GM23338 (cell line): ENCODE results near the gene DGAT2. TPM values are rescaled to one million over a fixed set of nuclear protein-coding genes. Genes with fewer than 3 reads are reported as not detected.

Experiments
- ATAC-seq: fragments of 200-7000 bp; cut with Tn5 transposase; 3 replicates; pipeline ENCODE4 v1.9.1; 2020
- DNase-seq: peaks from one replicate; pipeline ENCODE4 v3.0.0-alpha.2; 2015; ENCODE audit warnings: low spot score
- H2AFZ ChIP-seq: fragments of 200-600 bp; sonication (generic); 2 replicates; pipeline ENCODE4 v1.8.0; 2016; ENCODE audit warnings: antibody characterized with exemption, mild to moderate bottlenecking, moderate library complexity
- H3F3A ChIP-seq: fragments of 200-600 bp; sonication (generic); replicated peaks from 2 replicates; pipeline ENCODE4 v1.8.0; 2017; ENCODE audit warnings: antibody characterized with exemption, mixed run types, low read depth
- H3K27ac ChIP-seq: fragments of 200-600 bp; sonication (generic); 2 replicates; pipeline ENCODE4 v1.6.1; 2016; ENCODE audit warnings: low read depth
- H3K27me3 ChIP-seq: fragments of 200-600 bp; sonication (generic); 2 replicates; pipeline ENCODE4 v1.8.0; 2016; ENCODE audit warnings: mild to moderate bottlenecking, mixed run types, moderate library complexity; ENCODE audit not compliant: insufficient read depth
- H3K36me3 ChIP-seq: fragments of 200-600 bp; sonication (generic); 2 replicates; pipeline ENCODE4 v1.8.0; 2016; ENCODE audit warnings: mild to moderate bottlenecking; ENCODE audit not compliant: insufficient read depth
- H3K4me1 ChIP-seq: fragments of 200-600 bp; sonication (generic); 2 replicates; pipeline ENCODE4 v1.8.0; 2016; ENCODE audit warnings: mild to moderate bottlenecking, moderate library complexity; ENCODE audit not compliant: insufficient read depth
- H3K4me2 ChIP-seq: fragments of 200-600 bp; sonication (generic); 2 replicates; pipeline ENCODE4 v1.7.1; 2017; ENCODE audit warnings: mixed run types
- H3K4me3 ChIP-seq: fragments of 200-600 bp; sonication (generic); 2 replicates; pipeline ENCODE4 v1.6.1; 2016; ENCODE audit warnings: mixed run types
- H3K79me2 ChIP-seq: fragments of 200-600 bp; sonication (generic); replicated peaks from 2 replicates; pipeline ENCODE4 v1.8.0; 2017; ENCODE audit warnings: mild to moderate bottlenecking; ENCODE audit not compliant: insufficient read depth
- H3K9me2 ChIP-seq: fragments of 200-600 bp; sonication (generic); 2 replicates; pipeline ENCODE4 v1.8.0; 2017; ENCODE audit not compliant: insufficient read depth
- H4K20me1 ChIP-seq: fragments of 200-600 bp; sonication (generic); replicated peaks from 2 replicates; pipeline ENCODE4 v1.8.0; 2017; ENCODE audit warnings: mild to moderate bottlenecking; ENCODE audit not compliant: insufficient read depth
- H3K27ac Mint-ChIP-seq: 2 replicates; pipeline ENCODE4 v1.8.0; 2020; ENCODE audit warnings: inconsistent platforms, mild to moderate bottlenecking, moderate library complexity, mixed read lengths
- H3K27me3 Mint-ChIP-seq: 3 replicates; pipeline ENCODE4 v1.8.0; 2022; ENCODE audit warnings: low read depth, mild to moderate bottlenecking, moderate library complexity, mixed read lengths, inconsistent platforms; ENCODE audit not compliant: insufficient read depth, poor library complexity
- H3K36me3 Mint-ChIP-seq: 3 replicates; pipeline ENCODE4 v1.8.0; 2021; ENCODE audit warnings: low read depth, mild to moderate bottlenecking, inconsistent platforms, moderate library complexity, mixed read lengths
- H3K4me1 Mint-ChIP-seq: 3 replicates; pipeline ENCODE4 v1.8.0; 2020; ENCODE audit warnings: mild to moderate bottlenecking, inconsistent platforms, mixed read lengths
- H3K4me3 Mint-ChIP-seq: 3 replicates; pipeline ENCODE4 v1.8.0; 2021; ENCODE audit warnings: moderate library complexity, mild to moderate bottlenecking, inconsistent platforms, mixed read lengths
- H3K9me3 Mint-ChIP-seq: 3 replicates; pipeline ENCODE4 v1.8.0; 2020; ENCODE audit warnings: moderate library complexity, mild to moderate bottlenecking, inconsistent platforms, mixed read lengths
- CREB1 ChIP-seq: fragments of 250-450 bp; sonication (Bioruptor Pico); IDR thresholded peaks from 2 replicates; pipeline ENCODE4 v1.5.0; 2020; ENCODE audit warnings: low read depth, mild to moderate bottlenecking, moderate library complexity
- EZH2 ChIP-seq: fragments of 200-600 bp; sonication (generic); IDR thresholded peaks from one replicate; pipeline ENCODE4 v1.8.0; 2017; ENCODE audit warnings: antibody characterized with exemption, mild to moderate bottlenecking, low read depth; ENCODE audit not compliant: unreplicated experiment
- EZH2phosphoT487 ChIP-seq: fragments of 200-600 bp; sonication (generic); IDR thresholded peaks from one replicate; pipeline ENCODE4 v1.8.1; 2018; ENCODE audit warnings: antibody characterized with exemption; ENCODE audit not compliant: unreplicated experiment
- JUNB ChIP-seq: IDR thresholded peaks from one replicate; pipeline ENCODE4 v1.6.1; 2016; ENCODE audit warnings: antibody characterized with exemption; ENCODE audit not compliant: unreplicated experiment
- NANOG ChIP-seq: IDR thresholded peaks from 2 replicates; pipeline ENCODE4 v1.6.1; 2016; ENCODE audit warnings: antibody characterized with exemption, borderline replicate concordance
- POLR2AphosphoS5 ChIP-seq: IDR thresholded peaks from 2 replicates; pipeline ENCODE4 v1.6.1; 2016; ENCODE audit warnings: antibody characterized with exemption, low read depth
- REST ChIP-seq: IDR thresholded peaks from one replicate; pipeline ENCODE4 v1.6.1; 2018; ENCODE audit warnings: antibody characterized with exemption; ENCODE audit not compliant: unreplicated experiment
- STAT1 ChIP-seq: IDR thresholded peaks from one replicate; pipeline ENCODE4 v1.6.1; 2016; ENCODE audit warnings: antibody characterized with exemption; ENCODE audit not compliant: unreplicated experiment
- ZNF114 ChIP-seq: fragments of 250-450 bp; sonication (Bioruptor Pico); IDR thresholded peaks from 2 replicates; pipeline ENCODE4 v1.5.0; 2020; ENCODE audit warnings: mild to moderate bottlenecking, moderate library complexity
- ZNF331 ChIP-seq: fragments of 250-450 bp; sonication (Bioruptor Pico); IDR thresholded peaks from 2 replicates; pipeline ENCODE4 v1.5.0; 2020; ENCODE audit warnings: low read depth, mild to moderate bottlenecking, moderate library complexity
- polyA plus RNA-seq: library from polyadenylated mRNA; unstranded; fragments of >200 nt; fragmentation: Nextera tagmentation; extraction: Ambion mirVana; gene quantifications from 2 replicates; pipeline ENCODE4 v1.2.1, GENCODE V29; 2016
- total RNA-seq: library from RNA; depleted of rRNA; stranded (reverse); fragments of >200 nt; shearing (Covaris generic); gene quantifications from 2 replicates; pipeline ENCODE4 v1.2.3, GENCODE V29; 2014
- TF ChIP-seq, protein P1 (sequence below): IDR thresholded peaks from 2 replicates; pipeline ENCODE4 v1.6.1; 2016; ENCODE audit warnings: antibody characterized with exemption
- TF ChIP-seq, protein P2 (sequence below), 2 experiments: fragments of 200-600 bp in 1 of 2; sonication (generic) in 1 of 2; conservative IDR thresholded peaks; 2 replicates each; pipeline versions ENCODE4 v1.5.1 to v1.6.1; 2016 to 2017; ENCODE audit warnings: antibody characterized with exemption in 2 of 2, low read depth in 2 of 2, mild to moderate bottlenecking in 2 of 2, moderate library complexity in 1 of 2
- TF ChIP-seq, protein P3 (sequence below): fragments of 250-450 bp; sonication (Bioruptor Pico); IDR thresholded peaks from 2 replicates; pipeline ENCODE4 v1.5.0; 2020; ENCODE audit warnings: mild to moderate bottlenecking, moderate library complexity

Gene DGAT2
- total and polyA plus RNA-seq, 2 experiments from 2014 or later: 1.9 to 2.6 TPM

DNA sequence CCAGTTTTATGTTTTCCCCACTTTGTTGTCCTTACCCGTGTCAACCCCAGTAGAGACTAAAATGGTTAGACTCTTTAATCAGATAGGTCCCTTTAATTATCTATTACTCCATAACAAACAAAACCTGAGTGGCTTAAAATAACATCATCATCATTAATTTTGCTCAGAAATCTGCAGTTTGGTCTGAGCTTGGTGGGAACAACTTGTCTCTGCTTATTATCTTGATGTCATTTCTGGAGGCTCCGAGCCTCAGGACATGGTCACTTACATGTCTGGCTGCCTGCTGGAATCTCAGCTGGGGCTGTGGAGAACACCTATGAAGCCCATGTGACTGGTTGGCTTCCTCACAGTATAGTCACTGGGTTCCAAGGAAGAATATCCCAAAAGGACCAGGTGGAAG is 73.2 kb downstream of the DGAT2 start:
- Mint-ChIP-seq H3K27ac (no peak overlapping the region), H3K4me3 (no peak overlapping the region), H3K4me1 (peaks cover 11% of the 10 kb centered on the region; the same call in 2 of the 3 replicates), H3K27me3 (no peaks in the 10 kb centered on the region), H3K36me3 (no peaks in the 10 kb centered on the region; the same call in 2 of the 3 replicates), H3K9me3 (no peaks in the 10 kb centered on the region)
- Histone ChIP-seq H3K4me1 (peaks cover 10% of the 10 kb centered on the region; the same call in 1 of the 2 replicates), H3K9me2 (no peaks in the 10 kb centered on the region), H4K20me1 (0 out of 2 replicates have a peak, but pooled peaks cover 9% of the 10 kb centered on the region), H3F3A (no peaks in the 10 kb centered on the region), H2AFZ (no peak overlapping the region), H3K36me3 (no peaks in the 10 kb centered on the region), H3K4me3 (no peak overlapping the region), H3K27me3 (no peaks in the 10 kb centered on the region), H3K4me2 (no peak overlapping the region), H3K79me2 (peaks cover 35% of the 10 kb centered on the region), H3K27ac (no peak overlapping the region)
- DNase-seq: no peak
- TF ChIP-seq JUNB (no peak), REST (no peak), STAT1 (no peak), NANOG (no peak), ZNF114 (no peak), CREB1 (no peak), EZH2 (no peak), ZNF331 (CRISPR knock-in tag) (no peak), EZH2phosphoT487 (no peak), POLR2AphosphoS5 (no peak)
- TF ChIP-seq, protein P1, sequence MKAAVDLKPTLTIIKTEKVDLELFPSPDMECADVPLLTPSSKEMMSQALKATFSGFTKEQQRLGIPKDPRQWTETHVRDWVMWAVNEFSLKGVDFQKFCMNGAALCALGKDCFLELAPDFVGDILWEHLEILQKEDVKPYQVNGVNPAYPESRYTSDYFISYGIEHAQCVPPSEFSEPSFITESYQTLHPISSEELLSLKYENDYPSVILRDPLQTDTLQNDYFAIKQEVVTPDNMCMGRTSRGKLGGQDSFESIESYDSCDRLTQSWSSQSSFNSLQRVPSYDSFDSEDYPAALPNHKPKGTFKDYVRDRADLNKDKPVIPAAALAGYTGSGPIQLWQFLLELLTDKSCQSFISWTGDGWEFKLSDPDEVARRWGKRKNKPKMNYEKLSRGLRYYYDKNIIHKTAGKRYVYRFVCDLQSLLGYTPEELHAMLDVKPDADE: no peak
- TF ChIP-seq, protein P2, sequence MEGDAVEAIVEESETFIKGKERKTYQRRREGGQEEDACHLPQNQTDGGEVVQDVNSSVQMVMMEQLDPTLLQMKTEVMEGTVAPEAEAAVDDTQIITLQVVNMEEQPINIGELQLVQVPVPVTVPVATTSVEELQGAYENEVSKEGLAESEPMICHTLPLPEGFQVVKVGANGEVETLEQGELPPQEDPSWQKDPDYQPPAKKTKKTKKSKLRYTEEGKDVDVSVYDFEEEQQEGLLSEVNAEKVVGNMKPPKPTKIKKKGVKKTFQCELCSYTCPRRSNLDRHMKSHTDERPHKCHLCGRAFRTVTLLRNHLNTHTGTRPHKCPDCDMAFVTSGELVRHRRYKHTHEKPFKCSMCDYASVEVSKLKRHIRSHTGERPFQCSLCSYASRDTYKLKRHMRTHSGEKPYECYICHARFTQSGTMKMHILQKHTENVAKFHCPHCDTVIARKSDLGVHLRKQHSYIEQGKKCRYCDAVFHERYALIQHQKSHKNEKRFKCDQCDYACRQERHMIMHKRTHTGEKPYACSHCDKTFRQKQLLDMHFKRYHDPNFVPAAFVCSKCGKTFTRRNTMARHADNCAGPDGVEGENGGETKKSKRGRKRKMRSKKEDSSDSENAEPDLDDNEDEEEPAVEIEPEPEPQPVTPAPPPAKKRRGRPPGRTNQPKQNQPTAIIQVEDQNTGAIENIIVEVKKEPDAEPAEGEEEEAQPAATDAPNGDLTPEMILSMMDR (conservative IDR thresholded peaks at IDR 0.05; ENCODE audit: low read depth in 2 of 2): no peak
- TF ChIP-seq, protein P3, sequence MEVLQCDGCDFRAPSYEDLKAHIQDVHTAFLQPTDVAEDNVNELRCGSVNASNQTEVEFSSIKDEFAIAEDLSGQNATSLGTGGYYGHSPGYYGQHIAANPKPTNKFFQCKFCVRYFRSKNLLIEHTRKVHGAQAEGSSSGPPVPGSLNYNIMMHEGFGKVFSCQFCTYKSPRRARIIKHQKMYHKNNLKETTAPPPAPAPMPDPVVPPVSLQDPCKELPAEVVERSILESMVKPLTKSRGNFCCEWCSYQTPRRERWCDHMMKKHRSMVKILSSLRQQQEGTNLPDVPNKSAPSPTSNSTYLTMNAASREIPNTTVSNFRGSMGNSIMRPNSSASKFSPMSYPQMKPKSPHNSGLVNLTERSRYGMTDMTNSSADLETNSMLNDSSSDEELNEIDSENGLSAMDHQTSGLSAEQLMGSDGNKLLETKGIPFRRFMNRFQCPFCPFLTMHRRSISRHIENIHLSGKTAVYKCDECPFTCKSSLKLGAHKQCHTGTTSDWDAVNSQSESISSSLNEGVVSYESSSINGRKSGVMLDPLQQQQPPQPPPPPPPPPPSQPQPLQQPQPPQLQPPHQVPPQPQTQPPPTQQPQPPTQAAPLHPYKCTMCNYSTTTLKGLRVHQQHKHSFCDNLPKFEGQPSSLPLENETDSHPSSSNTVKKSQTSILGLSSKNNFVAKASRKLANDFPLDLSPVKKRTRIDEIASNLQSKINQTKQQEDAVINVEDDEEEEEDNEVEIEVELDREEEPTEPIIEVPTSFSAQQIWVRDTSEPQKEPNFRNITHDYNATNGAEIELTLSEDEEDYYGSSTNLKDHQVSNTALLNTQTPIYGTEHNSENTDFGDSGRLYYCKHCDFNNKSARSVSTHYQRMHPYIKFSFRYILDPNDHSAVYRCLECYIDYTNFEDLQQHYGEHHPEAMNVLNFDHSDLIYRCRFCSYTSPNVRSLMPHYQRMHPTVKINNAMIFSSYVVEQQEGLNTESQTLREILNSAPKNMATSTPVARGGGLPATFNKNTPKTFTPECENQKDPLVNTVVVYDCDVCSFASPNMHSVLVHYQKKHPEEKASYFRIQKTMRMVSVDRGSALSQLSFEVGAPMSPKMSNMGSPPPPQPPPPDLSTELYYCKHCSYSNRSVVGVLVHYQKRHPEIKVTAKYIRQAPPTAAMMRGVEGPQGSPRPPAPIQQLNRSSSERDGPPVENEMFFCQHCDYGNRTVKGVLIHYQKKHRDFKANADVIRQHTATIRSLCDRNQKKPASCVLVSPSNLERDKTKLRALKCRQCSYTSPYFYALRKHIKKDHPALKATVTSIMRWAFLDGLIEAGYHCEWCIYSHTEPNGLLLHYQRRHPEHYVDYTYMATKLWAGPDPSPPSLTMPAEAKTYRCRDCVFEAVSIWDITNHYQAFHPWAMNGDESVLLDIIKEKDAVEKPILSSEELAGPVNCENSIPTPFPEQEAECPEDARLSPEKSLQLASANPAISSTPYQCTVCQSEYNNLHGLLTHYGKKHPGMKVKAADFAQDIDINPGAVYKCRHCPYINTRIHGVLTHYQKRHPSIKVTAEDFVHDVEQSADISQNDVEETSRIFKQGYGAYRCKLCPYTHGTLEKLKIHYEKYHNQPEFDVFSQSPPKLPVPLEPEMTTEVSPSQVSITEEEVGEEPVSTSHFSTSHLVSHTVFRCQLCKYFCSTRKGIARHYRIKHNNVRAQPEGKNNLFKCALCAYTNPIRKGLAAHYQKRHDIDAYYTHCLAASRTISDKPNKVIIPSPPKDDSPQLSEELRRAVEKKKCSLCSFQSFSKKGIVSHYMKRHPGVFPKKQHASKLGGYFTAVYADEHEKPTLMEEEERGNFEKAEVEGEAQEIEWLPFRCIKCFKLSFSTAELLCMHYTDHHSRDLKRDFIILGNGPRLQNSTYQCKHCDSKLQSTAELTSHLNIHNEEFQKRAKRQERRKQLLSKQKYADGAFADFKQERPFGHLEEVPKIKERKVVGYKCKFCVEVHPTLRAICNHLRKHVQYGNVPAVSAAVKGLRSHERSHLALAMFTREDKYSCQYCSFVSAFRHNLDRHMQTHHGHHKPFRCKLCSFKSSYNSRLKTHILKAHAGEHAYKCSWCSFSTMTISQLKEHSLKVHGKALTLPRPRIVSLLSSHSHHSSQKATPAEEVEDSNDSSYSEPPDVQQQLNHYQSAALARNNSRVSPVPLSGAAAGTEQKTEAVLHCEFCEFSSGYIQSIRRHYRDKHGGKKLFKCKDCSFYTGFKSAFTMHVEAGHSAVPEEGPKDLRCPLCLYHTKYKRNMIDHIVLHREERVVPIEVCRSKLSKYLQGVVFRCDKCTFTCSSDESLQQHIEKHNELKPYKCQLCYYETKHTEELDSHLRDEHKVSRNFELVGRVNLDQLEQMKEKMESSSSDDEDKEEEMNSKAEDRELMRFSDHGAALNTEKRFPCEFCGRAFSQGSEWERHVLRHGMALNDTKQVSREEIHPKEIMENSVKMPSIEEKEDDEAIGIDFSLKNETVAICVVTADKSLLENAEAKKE (CRISPR knock-in tag): no peak
- ATAC-seq: no peak
